Neural crest cell (in vitro differentiated cells): ENCODE measurements around the gene MRPL19. TPM values are rescaled to one million over a fixed set of nuclear protein-coding genes. Genes with fewer than 3 reads are reported as not detected.

Experiments used
- DNase-seq: peaks from one replicate; pipeline ENCODE4 v3.0.0; 2021; ENCODE audit warnings: low read depth, mixed read lengths, low spot score
- H3K27ac Mint-ChIP-seq: one replicate; pipeline ENCODE4 v1.8.0; 2021; ENCODE audit warnings: mild to moderate bottlenecking, mixed read lengths; ENCODE audit not compliant: unreplicated experiment
- H3K27me3 Mint-ChIP-seq: 2 replicates; pipeline ENCODE4 v1.8.0; 2021; ENCODE audit warnings: low read depth, mild to moderate bottlenecking, mixed read lengths
- H3K36me3 Mint-ChIP-seq: 2 replicates; pipeline ENCODE4 v1.8.0; 2021; ENCODE audit warnings: low read depth, mild to moderate bottlenecking, mixed read lengths
- H3K4me1 Mint-ChIP-seq: 2 replicates; pipeline ENCODE4 v1.8.0; 2021; ENCODE audit warnings: mixed read lengths
- H3K4me3 Mint-ChIP-seq: one replicate; pipeline ENCODE4 v1.8.0; 2021; ENCODE audit warnings: mild to moderate bottlenecking, mixed read lengths
- H3K9me3 Mint-ChIP-seq: 2 replicates; pipeline ENCODE4 v1.8.0; 2021; ENCODE audit warnings: mixed read lengths
- total RNA-seq: library from RNA; stranded (reverse); gene quantifications from 2 replicates; pipeline ENCODE4 v1.2.1, GENCODE V29; 2021
- TF ChIP-seq, protein P1 (sequence below): fragments of 200-600 bp; sonication (generic); conservative IDR thresholded peaks from 2 replicates; pipeline ENCODE4 v1.5.0; 2021; ENCODE audit warnings: antibody characterized with exemption, mild to moderate bottlenecking

The MRPL19 gene
- total RNA-seq, 1 donor from 2014 or later, result 64.5 TPM

DNA sequence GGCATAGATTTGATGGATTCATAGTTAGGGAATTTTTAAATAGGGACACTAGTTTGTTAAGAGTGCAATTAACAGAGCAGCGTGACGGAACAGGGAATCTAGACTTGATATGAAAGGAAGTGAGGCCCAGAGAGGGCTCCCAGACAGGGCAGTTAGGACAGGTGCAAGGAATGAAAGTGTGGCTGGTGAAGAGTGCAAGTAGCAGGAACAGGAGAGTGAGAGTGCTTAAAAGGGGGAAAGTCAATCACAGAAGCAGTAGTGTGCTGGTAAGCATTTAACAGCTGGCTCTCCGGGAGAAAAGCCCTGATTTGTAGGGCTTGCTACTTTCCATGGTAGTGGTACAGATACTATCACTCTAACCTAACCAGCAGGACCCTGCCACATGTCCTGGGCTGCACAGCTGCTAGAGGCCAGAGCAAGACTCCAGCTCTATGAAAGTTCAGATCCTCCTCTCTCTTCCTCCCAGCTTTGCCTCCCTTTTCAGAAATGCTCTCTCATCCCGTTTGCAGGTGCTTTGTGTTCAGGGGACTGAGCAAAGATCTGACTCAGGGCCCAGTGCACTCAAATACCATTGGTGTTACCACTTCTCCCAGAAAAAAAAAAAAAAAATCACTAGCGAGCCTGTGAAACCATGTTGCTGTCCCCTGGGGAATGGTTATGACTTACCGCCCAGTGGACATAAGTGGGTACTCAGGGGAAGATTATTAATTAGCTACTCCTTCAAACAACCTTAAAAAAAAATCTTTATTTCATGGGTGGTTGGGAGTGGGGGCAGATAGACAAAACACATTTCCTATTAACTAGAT is 82.2 kb downstream of the MRPL19 start:
- no peak for DNase-seq
- TF ChIP-seq, protein P1, sequence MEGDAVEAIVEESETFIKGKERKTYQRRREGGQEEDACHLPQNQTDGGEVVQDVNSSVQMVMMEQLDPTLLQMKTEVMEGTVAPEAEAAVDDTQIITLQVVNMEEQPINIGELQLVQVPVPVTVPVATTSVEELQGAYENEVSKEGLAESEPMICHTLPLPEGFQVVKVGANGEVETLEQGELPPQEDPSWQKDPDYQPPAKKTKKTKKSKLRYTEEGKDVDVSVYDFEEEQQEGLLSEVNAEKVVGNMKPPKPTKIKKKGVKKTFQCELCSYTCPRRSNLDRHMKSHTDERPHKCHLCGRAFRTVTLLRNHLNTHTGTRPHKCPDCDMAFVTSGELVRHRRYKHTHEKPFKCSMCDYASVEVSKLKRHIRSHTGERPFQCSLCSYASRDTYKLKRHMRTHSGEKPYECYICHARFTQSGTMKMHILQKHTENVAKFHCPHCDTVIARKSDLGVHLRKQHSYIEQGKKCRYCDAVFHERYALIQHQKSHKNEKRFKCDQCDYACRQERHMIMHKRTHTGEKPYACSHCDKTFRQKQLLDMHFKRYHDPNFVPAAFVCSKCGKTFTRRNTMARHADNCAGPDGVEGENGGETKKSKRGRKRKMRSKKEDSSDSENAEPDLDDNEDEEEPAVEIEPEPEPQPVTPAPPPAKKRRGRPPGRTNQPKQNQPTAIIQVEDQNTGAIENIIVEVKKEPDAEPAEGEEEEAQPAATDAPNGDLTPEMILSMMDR, result no peak
- H3K4me3 Mint-ChIP-seq, result no peak overlapping the region
- H3K9me3 Mint-ChIP-seq, result no peaks in the 10 kb centered on the region
- no peaks in the 10 kb centered on the region for H3K36me3 Mint-ChIP-seq
- peak overlapping the region; percentile 13 for H3K27ac Mint-ChIP-seq
- H3K4me1 Mint-ChIP-seq, result no peaks in the 10 kb centered on the region
- H3K27me3 Mint-ChIP-seq, result peaks cover 3% of the 10 kb centered on the region

DNA sequence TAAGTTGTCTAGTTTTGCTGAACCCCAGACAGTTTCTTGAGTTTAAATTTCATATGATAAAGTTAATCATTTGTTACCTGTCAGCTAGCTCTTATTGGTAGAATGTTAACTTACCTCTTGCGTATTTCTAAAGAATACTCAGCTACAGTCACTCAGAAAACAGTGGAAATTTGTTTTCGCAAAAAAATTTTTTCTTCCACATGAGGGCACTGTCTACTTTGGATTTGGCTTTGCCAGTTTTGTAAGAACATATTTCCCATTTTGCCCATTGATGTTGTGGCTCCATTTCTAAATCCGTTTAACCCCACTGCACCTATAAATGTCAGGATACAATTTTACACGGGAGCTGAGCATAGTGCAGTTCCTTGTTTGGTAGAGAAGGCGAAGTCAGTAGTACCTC is 83.3 kb downstream of the MRPL19 start:
- Mint-ChIP-seq H3K9me3 (no peaks in the 10 kb centered on the region), H3K27me3 (peaks cover 3% of the 10 kb centered on the region), H3K4me3 (no peak overlapping the region), H3K36me3 (no peaks in the 10 kb centered on the region), H3K27ac (no peak overlapping the region), H3K4me1 (no peaks in the 10 kb centered on the region)
- DNase-seq, result no peak
- TF ChIP-seq, protein P1, result peak; percentile 57

DNA sequence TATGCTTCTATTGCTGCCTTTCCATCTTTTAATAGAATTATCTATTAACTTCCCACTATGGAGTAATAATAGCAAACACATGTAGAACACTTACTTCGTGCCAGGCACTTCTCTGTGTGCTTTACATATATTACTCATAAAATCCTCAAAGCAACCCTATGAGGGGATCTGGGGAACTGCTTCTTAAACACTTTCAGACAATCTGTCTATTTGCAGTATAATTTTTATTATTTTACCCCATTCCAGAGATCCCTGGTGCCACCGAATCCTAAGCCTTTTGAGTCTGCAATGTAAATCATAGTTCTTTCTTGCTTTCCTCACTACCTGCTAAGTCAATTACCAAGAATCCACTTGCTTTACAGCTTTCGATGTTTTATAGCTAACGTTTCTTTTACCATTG is 89.7 kb downstream of the MRPL19 start:
- Mint-ChIP-seq H3K9me3 (no peaks in the 10 kb centered on the region), H3K36me3 (no peaks in the 10 kb centered on the region), H3K4me1 (no peaks in the 10 kb centered on the region), H3K4me3 (no peak overlapping the region), H3K27me3 (no peaks in the 10 kb centered on the region), H3K27ac (no peak overlapping the region)
- TF ChIP-seq, protein P1, result no peak
- no peak for DNase-seq

DNA sequence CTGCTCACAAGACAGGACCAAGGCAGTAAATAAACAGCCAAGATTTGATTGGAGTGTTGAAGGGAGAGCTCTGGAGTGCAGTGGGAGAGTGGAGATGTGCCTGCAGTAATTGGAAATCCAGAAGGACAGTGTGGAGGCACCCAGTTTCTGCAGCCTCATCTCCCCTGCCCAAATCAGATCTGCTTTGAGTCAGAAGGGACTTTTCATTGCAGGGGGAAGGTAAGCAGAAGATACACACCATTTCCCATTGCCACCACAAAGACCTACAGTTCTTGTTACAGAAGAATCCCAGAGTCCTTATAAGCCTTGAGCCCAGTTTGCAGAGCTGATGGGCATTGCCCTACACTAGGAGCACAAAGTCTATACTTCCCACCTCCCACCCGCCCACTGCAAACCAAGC is 91.4 kb downstream of the MRPL19 start:
- TF ChIP-seq, protein P1, result no peak
- H3K4me3 Mint-ChIP-seq, result no peak overlapping the region
- H3K27me3 Mint-ChIP-seq, result no peaks in the 10 kb centered on the region
- no peaks in the 10 kb centered on the region for H3K9me3 Mint-ChIP-seq
- H3K36me3 Mint-ChIP-seq, result peaks cover 4% of the 10 kb centered on the region
- no peaks in the 10 kb centered on the region for H3K4me1 Mint-ChIP-seq
- no peak overlapping the region for H3K27ac Mint-ChIP-seq
- no peak for DNase-seq

Other genes with a start within 250 kb of the MRPL19 start
- 3.6 and 3.8 TPM in 2 replicates for gene EVA1A, start 85.8 kb upstream of the MRPL19 start, total RNA-seq
- gene GCFC2, start 64.1 kb downstream of the MRPL19 start, total RNA-seq, result 24.6 and 27.1 TPM in 2 replicates